Measurements from ENCODE around the gene KLHL36. TPM values are rescaled to one million over a fixed set of nuclear protein-coding genes. Genes with fewer than 3 reads are reported as not detected.

The KLHL36 gene
- total RNA-seq, 6 experiments from 2014 or later = 20.1 to 31.3 (median 21.9) TPM

DNA sequence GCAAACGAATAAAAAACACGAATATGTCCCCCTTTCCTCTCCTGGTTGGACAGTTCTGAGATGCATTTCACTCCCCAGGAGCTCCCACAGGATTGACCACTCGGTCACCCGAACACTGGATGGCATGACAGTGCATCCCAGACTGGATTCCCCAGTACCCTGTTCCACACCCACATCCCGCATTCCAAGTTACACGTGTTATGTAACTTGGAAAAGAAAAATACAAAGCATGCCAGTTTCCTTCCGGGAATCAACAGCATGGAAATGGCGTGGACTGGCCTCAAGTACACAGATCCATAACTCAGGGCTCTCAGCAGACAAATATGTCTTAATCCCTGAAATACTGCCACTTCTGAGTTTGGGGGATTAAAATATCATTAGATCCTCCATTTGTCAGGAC, 12.6 kb upstream of the KLHL36 start:
- WGBS (ENCODE audit: insufficient coverage, low coverage, low lambda C conversion rate, missing lambda C conversion rate) = 7% methylated on average over 4 of the region's 8 CpGs

DNA sequence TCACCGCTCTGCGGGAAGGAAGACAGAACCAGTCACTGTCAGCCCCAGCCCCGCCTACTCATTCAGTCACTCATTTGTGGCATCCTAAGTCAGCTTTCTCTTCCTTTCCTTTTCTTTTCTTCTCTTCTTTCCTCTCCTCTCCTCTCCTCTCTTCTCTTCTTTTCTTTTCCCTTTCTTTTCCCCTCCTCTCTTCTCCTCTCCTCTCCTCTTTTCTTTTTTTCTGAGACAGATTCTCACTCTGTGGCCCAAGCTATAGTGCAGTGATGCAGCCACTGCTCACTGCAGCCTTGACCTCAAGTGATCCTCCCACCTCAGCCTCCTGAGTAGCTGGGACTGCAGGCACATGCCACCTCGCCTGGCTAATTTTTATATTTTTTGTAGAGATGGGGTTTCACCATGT, 10.6 kb upstream of the KLHL36 start:
- intact Hi-C loops (cut with DNase I) = no loop called here
- 85% methylated on average over 4 of the region's 4 CpGs for WGBS (ENCODE audit: insufficient coverage, low coverage, low lambda C conversion rate, missing lambda C conversion rate)
- H3K9me3 ChIP-seq = no peaks in the 10 kb centered on the region
- TF ChIP-seq, protein P1, sequence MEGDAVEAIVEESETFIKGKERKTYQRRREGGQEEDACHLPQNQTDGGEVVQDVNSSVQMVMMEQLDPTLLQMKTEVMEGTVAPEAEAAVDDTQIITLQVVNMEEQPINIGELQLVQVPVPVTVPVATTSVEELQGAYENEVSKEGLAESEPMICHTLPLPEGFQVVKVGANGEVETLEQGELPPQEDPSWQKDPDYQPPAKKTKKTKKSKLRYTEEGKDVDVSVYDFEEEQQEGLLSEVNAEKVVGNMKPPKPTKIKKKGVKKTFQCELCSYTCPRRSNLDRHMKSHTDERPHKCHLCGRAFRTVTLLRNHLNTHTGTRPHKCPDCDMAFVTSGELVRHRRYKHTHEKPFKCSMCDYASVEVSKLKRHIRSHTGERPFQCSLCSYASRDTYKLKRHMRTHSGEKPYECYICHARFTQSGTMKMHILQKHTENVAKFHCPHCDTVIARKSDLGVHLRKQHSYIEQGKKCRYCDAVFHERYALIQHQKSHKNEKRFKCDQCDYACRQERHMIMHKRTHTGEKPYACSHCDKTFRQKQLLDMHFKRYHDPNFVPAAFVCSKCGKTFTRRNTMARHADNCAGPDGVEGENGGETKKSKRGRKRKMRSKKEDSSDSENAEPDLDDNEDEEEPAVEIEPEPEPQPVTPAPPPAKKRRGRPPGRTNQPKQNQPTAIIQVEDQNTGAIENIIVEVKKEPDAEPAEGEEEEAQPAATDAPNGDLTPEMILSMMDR (IDR thresholded peaks at IDR 0.05) = no peak
- TF ChIP-seq POLR2A (IDR thresholded peaks at IDR 0.05) = no peak
- DNase-seq = no peak
- no peak overlapping the region for H3K27ac ChIP-seq
- peaks cover 0 to 11% (median 5%) of the 10 kb centered on the region in 4 donors for H3K4me1 ChIP-seq
- no peak overlapping the region for H3K4me3 ChIP-seq
- no peaks in the 10 kb centered on the region for H3K27me3 ChIP-seq
- H3K36me3 ChIP-seq = no peaks in the 10 kb centered on the region
- no peak for ATAC-seq

More for the DNA sequence above, 12.6 kb upstream of the KLHL36 start:
- peaks cover 0 to 9% (median 3%) of the 10 kb centered on the region in 4 donors for H3K4me1 ChIP-seq
- H3K36me3 ChIP-seq = no peaks in the 10 kb centered on the region
- H3K27me3 ChIP-seq = no peaks in the 10 kb centered on the region
- H3K27ac ChIP-seq = no peak overlapping the region
- H3K9me3 ChIP-seq = no peaks in the 10 kb centered on the region
- ATAC-seq (peak; percentile 60 to 75 (median 68)), DNase-seq (no peak)
- intact Hi-C loops (cut with DNase I) = no loop called here
- TF ChIP-seq, protein P1 (IDR thresholded peaks at IDR 0.05) = no peak
- TF ChIP-seq POLR2A (IDR thresholded peaks at IDR 0.05) = no peak
- H3K4me3 ChIP-seq = no peak overlapping the region

DNA sequence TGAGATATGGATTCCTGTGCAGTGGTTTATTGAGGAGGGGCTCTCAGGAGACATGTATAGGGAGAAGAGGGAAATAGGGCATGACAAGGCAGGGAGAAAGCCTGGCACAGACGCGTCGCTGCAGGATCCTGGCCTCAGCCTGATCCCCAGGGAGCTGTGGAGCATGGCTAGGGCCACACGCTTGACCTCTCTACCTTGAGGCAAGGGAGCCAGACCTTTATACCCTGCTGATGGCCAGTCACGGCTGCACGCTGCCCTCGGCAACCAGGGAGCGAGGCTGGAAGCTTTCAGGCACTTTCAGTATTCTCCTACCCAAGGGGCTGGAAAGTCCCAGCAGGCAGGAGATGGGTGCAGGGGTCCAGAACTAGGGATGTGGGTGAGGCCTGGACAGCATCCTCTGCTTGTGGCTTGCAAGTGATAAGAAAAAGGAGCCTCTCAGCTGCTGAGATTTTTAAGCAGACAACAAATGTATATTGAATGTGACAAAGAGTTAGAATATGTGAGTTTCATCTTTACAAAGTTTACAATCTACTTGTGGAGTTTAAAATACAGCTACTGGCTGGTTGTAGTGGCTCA, 10.0 kb upstream of the KLHL36 start:
- no peak for TF ChIP-seq POLR2A (IDR thresholded peaks at IDR 0.05)
- TF ChIP-seq, protein P1 (IDR thresholded peaks at IDR 0.05) = no peak
- Histone ChIP-seq H3K27ac (no peak overlapping the region), H3K36me3 (no peaks in the 10 kb centered on the region), H3K4me1 (peaks cover 0 to 17% (median 5%) of the 10 kb centered on the region in 4 donors), H3K27me3 (no peaks in the 10 kb centered on the region), H3K9me3 (no peaks in the 10 kb centered on the region), H3K4me3 (no peak overlapping the region)
- DNase-seq (no peak), ATAC-seq (no peak)
- intact Hi-C loops (cut with DNase I) = no loop called here
- no CpG with 5 or more reads among the region's 8 CpGs for WGBS (ENCODE audit: insufficient coverage, low coverage, low lambda C conversion rate, missing lambda C conversion rate)

DNA sequence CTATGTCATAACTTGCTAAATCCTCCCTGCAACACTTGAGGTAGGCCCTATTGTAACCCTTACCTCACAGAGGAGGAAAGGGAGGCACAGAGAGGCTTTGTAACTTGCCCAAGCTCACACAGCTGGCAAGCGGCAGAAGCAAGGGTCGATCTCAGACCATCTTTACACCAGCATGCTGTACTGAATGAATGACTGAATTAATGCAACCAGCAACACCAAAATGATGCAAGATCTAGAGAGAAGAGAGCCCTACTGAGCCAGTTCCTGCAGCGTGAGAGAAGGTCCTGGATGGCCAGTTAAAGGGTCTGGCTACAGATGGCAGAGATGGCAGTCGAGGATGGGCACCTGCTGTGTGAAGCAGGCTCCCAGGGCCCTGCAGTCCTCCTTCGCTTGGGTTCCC, 8.2 kb upstream of the KLHL36 start:
- H3K27ac ChIP-seq = no peak overlapping the region
- H3K36me3 ChIP-seq = no peaks in the 10 kb centered on the region
- no peak overlapping the region for H3K4me3 ChIP-seq
- DNase-seq = no peak
- intact Hi-C loops (cut with DNase I) = no loop called here
- H3K27me3 ChIP-seq = no peaks in the 10 kb centered on the region
- TF ChIP-seq, protein P1 (IDR thresholded peaks at IDR 0.05) = no peak
- no peak for TF ChIP-seq POLR2A (IDR thresholded peaks at IDR 0.05)
- peaks cover 0 to 20% (median 4%) of the 10 kb centered on the region in 4 donors for H3K4me1 ChIP-seq
- 100% methylated on average over 1 of the region's 5 CpGs for WGBS (ENCODE audit: insufficient coverage, low coverage, low lambda C conversion rate, missing lambda C conversion rate)
- no peak for ATAC-seq
- H3K9me3 ChIP-seq = no peaks in the 10 kb centered on the region

Data from right lobe of liver (tissue), 6 donors.